ENCODE data around the gene CCDC57. TPM values are rescaled to one million over a fixed set of nuclear protein-coding genes. Genes with fewer than 3 reads are reported as not detected.

The CCDC57 gene
- total and polyA plus RNA-seq, 12 donors, result 7.0 to 34.5 (median 10.7) TPM

- Histone ChIP-seq H3K36me3 (peaks cover 0 to 73% (median 0%) of the 10 kb centered on the region in 9 donors), H3K27me3 (no peaks in the 10 kb centered on the region), H3K27ac (peak overlapping the region in 9 of 10 donors; percentile 33 to 84 (median 62)), H3K9me3 (no peaks in the 10 kb centered on the region), H3K4me1 (peaks cover 51 to 98% (median 65%) of the 10 kb centered on the region in 9 donors), H3K4me3 (peak overlapping the region in 4 of 10 donors; percentile 10 to 37 (median 18))
- intact Hi-C loops (cut with DNase I), result loop anchor here in 7 of 10 donors (2.0 to 10.0 kb wide), 4 partner anchors 34 to 87 kb away; partner anchors contain the start of gene CSNK1D (in 2 of the 7)
- no peak for DNase-seq
- TF ChIP-seq CTCF (IDR thresholded peaks at IDR 0.05), result no peak
- 77% methylated on average over 34 of the region's 34 CpGs for WGBS, 2 donors
- ATAC-seq, result no peak
Measured at GRCh38 chr17:82237746-82238471, 25.3 kb upstream of the CCDC57 start.

GRCh38 chr17:82237083-82237745, 24.6 kb upstream of the CCDC57 start:
- Histone ChIP-seq H3K27me3 (no peaks in the 10 kb centered on the region), H3K36me3 (peaks cover 0 to 66% (median 0%) of the 10 kb centered on the region in 9 donors), H3K4me3 (no peak overlapping the region), H3K27ac (no peak overlapping the region), H3K9me3 (no peaks in the 10 kb centered on the region), H3K4me1 (peaks cover 52 to 98% (median 63%) of the 10 kb centered on the region in 9 donors)
- DNase-seq (peak in 1 of 2 donors; percentile 16), ATAC-seq (no peak)
- WGBS, 2 donors, result 95% methylated on average over 58 to 59 of the region's 59 CpGs
- intact Hi-C loops (cut with DNase I), result loop anchor here in 7 of 10 donors (2.0 to 10.0 kb wide), 4 partner anchors 35 to 88 kb away; partner anchors contain the start of gene CSNK1D (in 2 of the 7)
- no peak for TF ChIP-seq CTCF (IDR thresholded peaks at IDR 0.05)

GRCh38 chr17:82236142-82236971, 23.7 kb upstream of the CCDC57 start:
- H3K27ac ChIP-seq, result peak overlapping the region in 2 of 10 donors; percentile 45 to 51
- intact Hi-C loops (cut with DNase I), result loop anchor here in 7 of 10 donors (2.0 to 10.0 kb wide), 4 partner anchors 36 to 88 kb away; partner anchors contain the start of gene CSNK1D (in 2 of the 7)
- peak in 1 of 2 donors; percentile 67 for DNase-seq

More at GRCh38 chr17:82236142-82236971, 23.7 kb upstream of the CCDC57 start:
- H3K36me3 ChIP-seq, result peaks cover 0 to 66% (median 0%) of the 10 kb centered on the region in 9 donors
- 46 to 48% methylated on average over 39 to 44 of the region's 44 CpGs for WGBS, 2 donors
- H3K9me3 ChIP-seq, result no peaks in the 10 kb centered on the region
- peak; percentile 76 to 92 (median 87) for TF ChIP-seq CTCF (IDR thresholded peaks at IDR 0.05)
- H3K4me1 ChIP-seq, result peaks cover 53 to 98% (median 63%) of the 10 kb centered on the region in 9 donors
- no peak overlapping the region for H3K4me3 ChIP-seq
- ATAC-seq, result peak in 5 of 8 donors; percentile 0 to 10 (median 4)
- H3K27me3 ChIP-seq, result no peaks in the 10 kb centered on the region

Data from heart right ventricle (tissue), 16 donors.